ENCODE measurements around the gene ZSCAN31.
A peak's percentile ranks its signal among the peaks of the same experiment; 100 is the strongest.
"Not testable (repeated sequence)": the region's sequence is repeated elsewhere in the genome, so short reads cannot be mapped to it uniquely, and the experiment has no call there.

The ZSCAN31 gene

DNA sequence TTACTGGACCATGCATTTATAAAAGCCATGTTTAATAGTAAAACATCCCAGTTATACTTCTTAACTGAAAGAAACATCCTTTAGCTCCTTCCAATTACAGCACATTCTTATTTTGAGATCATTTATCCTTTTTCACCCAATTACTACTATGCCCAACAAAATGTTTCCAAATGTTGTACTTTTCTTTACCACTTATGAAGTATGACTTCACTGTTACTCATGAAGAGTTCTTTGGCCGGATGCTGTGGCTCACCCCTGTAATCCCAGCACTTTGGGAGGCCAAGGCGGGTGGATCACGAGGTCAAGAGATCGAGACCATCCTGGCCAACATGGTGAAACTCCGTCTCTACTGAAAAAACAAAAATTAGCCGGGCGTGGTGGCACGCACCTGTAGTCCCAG, 18.1 kb downstream of the ZSCAN31 start:
- not testable (repeated sequence) for DNase-seq (ENCODE audit: low spot score)

DNA sequence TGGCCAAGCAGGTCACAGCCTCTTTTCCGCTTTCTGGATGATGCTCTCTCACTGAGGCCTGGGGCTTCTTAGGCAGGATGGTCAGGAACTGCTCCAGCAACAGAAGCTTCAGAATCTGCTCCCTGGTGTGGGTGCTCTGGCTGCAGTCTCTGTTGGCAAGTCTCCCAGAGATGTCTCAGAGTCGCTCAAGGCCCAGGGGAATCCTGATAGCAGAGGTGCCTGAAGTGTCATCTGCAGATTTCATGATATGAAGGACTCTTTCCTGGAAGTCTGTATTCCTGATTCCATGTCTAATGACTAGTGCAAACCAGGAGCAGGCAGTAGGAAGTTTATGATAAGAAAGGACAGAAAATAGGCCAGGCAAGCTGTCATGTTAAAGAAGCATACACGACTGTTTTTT, 20.3 kb downstream of the ZSCAN31 start:
- DNase-seq (ENCODE audit: low spot score), result no peak

DNA sequence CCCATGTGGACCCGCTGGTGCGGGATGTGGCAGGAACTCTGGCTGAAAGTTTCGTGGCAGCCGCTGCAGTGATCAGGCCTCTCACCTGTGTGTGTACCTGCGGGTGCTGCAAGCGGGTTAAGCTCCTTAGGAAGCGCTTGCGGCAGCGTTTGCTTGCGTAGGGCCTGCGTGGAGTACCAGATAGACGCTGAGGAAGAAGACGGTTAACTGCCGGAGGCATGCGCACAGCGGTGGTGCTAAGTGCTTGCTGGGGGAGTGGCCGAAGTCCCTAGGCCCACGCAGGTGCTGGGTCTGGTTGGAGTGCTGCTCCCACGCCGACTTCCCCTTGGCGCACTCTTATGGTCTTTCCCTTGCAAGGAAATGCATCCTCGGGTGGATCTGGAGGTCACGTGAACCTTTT, 23.0 kb downstream of the ZSCAN31 start:
- DNase-seq (ENCODE audit: low spot score), result no peak

DNA sequence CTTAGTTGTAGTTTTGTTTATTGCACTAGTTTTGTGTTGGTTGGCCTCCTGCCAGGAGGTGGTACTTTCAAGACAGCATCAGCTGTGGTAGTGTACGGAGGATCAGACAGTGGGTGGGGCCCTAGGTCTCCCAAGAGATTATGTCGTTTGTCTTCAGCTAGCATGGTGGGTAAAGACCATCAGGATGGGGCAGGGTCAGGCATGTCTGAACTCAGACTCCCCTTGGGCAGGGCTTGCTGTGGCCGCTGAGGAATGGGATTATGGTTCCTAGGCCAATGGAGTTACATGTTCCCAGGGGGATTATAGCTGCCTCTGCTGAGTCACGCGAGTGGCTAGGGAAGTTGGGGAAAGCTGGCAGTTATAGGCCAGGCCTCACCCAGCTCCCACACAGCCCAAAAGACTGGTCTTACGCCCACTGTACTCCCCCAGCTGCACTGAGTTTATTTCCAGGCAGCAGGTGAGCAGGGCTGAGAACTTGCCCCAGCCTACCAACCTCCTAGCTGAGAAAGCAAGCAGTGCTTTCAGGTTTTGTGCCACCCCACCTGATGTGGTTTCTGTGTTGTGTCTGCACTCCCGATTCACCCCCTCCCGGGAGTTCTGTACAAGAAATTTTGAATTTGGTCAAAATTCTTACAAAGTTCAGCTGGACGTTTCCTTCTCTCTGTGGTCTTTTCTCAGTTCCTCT, 24.7 kb downstream of the ZSCAN31 start:
- DNase-seq (ENCODE audit: low spot score), result no peak

DNA sequence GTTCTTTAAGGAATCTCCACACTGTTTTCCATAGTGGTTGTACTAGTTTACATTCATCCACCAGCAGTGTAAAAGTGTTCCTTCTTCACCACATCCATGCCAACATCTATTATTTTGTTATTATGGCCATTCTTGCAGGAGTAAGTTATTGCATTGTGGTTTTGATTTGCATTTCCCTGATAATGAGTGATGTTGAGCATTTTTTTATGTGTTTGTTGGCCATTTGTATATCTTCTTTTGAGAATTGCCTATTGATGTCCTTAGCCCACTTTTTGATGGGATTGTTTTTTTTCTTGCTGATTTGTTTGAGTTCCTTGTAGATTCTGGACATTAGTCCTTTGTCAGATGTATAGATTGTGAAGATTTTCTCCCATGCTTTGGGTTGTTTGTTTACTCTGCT, 29.6 kb downstream of the ZSCAN31 start:
- DNase-seq (ENCODE audit: low spot score), result not testable (repeated sequence)

DNA sequence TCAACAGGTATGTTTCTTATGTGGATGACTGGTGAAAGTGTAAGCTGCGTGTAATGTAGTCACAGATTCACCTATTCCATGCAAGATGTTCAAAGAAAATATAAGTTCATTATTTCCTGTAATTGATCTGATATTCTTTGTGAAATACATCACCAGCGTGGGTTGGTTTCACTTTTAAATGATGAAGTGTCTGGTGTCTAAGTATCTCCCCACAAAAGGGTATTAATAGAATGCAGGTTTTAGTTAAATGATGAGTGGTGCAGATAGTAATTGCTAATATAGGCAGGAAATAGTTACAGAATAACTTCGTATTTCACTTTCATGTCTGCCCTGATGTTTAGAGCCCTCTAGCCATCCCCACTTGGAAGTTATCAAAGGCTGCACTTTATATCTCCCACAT, 32.4 kb downstream of the ZSCAN31 start:
- DNase-seq (ENCODE audit: low spot score), result no peak

DNA sequence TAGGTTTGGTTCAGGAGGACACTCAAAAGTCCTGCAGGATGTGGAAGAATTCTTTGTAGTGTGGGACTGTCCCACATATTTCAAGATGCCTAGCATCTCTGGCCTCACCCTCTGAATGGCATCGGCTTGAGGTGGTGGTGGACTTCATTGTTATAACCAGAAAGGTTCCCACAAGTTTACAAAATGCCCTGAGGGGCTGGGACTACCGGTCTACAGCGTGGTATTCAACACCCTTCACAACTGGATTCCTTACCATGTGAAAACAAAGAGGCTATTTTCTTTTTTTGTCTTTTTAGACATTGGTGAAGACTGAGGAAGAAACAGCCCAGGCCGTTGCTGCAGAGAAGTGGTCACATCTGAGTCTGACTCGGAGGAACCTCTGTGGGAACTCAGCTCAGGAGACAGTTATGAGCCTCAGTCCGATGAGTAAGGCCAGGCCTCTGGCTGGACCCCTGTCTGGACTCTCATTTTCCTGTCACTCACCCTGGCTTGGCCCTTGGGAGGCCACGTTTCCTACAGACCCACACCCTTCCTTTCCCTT, 39.4 kb downstream of the ZSCAN31 start:
- no peak for DNase-seq (ENCODE audit: low spot score)

DNA sequence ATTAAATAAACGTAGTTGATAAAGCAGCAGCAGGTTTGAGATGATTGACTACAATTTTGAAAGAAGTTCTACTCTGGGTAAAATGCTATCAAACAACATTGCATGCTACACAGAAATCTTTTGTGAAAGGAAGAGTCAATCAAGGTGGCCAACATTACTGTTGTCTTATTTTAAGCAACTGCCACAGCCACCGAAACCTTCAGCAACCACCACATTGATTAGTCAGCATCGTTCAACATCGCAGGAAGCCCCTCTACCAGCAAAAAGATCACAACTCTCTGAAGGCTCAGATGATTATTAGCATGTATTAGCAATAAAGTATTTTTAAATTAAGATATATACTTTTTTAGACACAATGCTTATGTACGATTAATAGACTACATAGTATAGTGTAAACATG, 40.6 kb downstream of the ZSCAN31 start:
- DNase-seq (ENCODE audit: low spot score), result no peak

DNA sequence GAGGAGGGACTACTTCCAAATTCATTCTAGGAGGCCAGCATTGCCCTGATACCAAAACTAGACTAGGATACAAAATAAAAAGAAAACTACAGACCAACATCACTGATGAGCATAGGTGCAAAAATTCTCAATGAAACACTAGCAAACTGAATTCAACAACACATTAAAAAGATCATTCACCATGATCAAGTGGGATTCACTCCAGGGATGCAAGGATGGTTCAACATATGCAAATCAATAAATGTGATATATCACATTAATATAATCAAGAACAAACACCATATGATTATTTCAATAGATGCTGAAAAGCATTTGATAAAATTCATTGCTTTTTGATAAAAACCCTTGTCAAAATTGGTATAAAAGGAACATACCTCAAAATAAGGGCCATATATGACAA, 44.4 kb downstream of the ZSCAN31 start:
- DNase-seq (ENCODE audit: low spot score), result no peak

DNA sequence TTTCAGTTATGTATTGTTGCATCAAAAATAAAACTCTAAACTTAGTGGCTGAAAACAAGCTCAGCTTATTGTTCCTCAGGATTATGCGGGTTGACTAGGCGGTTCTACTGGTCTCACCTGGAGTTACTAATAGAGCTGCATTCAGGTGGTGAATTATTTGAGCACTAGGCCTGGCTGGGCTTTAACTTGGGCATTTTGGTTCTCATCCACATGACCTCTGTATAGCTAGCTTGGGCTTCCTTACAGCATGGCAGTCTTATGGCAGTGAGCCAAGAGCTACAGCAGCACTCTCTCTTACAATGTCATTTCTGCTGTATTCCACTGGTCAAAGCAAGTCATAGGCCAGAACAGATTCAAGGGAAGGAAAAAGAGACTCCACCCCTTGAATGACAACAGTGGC, 53.0 kb downstream of the ZSCAN31 start:
- DNase-seq (ENCODE audit: low spot score), result no peak

DNA sequence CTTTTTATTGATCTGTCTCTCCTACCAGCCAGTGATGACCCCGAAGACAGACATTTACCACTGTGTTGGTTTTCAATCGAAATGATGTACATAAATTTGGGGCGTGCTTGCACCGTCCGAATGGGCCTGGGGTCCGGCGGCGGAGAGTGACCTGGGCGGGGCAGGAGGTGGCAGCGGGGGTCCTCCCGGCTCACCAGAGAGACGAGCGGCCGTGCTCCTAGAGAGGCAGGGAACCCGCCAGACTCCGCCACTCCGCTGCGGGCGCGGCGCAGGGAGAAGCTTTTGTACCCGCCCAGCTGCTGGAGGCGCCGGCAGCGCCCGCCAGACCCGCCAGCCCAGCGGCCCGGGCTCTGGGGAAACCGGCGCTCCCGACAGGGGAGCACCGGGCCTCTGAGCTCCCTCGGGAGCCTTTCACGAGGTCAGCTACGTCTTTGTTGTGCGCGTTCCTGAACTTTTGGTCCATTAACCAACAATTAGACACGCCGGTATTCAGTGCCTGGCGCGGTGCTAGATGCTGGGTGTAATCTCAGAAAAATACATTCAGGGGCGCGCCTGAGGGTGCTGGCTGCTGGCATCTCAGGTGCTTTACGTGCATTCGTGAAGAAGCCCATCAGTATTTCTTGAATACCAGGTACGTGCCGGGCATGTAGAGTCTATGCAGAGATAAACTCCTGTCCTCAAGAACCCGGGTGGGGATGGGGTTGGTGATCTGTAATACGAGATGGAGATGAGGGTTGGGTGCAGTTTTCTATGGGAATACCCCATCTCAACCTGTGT, 54.5 kb downstream of the ZSCAN31 start, which contains the start of gene PGBD1:
Gene PGBD1 (plus strand): TSS at position 285 of the 777 bp plus-strand sequence. CDS start 2,242 bp downstream, outside the sequence.
- DNase-seq (ENCODE audit: low spot score), result peak; percentile 47

DNA sequence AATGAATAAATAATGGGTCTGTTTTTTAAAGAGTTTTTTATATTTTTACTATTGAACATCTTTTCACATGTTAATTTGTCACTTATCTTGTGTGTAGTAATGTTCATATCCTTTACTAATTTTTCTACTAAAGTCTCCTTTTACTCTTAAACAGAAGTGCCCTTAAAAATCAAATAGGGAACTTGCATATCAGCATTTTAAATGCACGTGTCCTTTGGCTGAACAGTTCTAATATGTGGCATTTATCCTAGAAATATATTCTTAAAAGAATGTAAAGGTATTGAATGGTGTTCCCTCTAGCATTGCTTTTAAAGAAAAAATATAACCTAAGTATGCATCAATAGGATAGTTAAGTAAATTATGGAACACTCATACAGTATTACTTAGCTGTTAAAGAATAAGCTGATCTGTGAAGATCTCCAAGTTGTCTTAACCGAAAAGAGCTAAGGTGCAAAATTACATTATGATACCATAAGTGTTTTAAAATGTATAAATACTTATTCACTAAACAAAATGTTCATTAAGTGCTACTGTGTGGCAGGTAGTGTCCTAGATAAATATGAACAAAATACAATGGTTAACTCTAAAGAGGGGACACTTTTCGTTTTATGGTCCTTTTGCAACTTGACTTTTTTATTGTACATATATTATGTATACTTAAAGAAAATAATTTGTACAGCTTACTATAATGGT, 55.2 kb downstream of the ZSCAN31 start:
- no peak for DNase-seq (ENCODE audit: low spot score)

DNA sequence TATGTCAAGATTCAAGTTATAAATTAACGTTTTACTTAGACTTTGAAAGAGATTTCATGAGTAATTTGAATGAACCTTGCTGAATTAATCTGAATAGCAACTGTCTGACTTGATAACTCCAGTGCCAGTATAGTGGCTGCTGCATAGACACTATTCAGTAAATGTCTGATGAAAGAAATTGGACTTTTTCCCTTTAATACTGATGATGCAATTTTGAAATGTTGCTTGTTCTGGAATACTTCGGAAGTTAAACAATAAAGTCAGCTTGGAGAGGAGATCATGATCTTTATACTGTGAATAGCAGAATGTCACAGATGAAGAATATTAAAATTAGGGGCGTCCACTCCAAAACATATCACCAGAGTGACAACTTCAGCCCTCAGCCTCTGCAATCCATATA, 58.2 kb downstream of the ZSCAN31 start:
- no peak for DNase-seq (ENCODE audit: low spot score)

DNA sequence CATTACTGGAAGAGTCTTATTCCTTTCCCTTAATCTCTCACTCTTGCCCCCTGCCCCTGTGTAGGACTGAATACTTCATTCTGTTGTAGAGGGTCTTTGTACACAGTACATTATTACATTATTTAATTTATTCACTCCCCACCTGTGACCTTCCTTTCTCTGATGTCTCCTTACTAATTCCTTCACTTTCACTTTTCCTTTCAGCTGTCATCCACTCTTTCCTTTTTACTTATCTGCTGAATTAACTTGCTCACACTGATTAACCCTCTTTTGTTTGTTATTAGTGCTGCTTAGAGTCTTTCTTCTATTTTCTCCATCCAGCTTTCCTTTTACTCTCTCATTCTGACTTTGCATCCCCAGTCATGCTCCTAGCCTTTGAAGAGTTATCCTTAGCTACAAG, 61.1 kb downstream of the ZSCAN31 start:
- DNase-seq (ENCODE audit: low spot score), result no peak

Measured in germinal center (tissue), 1 donor.